ENCODE measurements around the gene SH3GL1. TPM values are rescaled to one million over a fixed set of nuclear protein-coding genes. Genes with fewer than 3 reads are reported as not detected.

The SH3GL1 gene
- total RNA-seq, 4 donors from 2014 or later, result 16.5 to 63.2 (median 34.2) TPM

- in situ Hi-C loops (cut with MboI; ENCODE audit: low pct_ligation_motif_present in 1 of 4, low pct_unique_long_range_greater_than_20kb in 1 of 4, low sequenced_read_pairs in 3 of 4), result no loop called here
- H3K36me3 ChIP-seq, result no peaks in the 10 kb centered on the region
- intact Hi-C loops (cut with DNase I; ENCODE audit: low total_unique reads), result no loop called here
- no peaks in the 10 kb centered on the region for H3K27me3 ChIP-seq
- TF ChIP-seq POLR2AphosphoS5 (IDR thresholded peaks at IDR 0.05) (no peak), EP300 (IDR thresholded peaks at IDR 0.05; ENCODE audit: low read depth) (no peak), CTCF (IDR thresholded peaks at IDR 0.05) (no peak), POLR2A (IDR thresholded peaks at IDR 0.05) (no peak)
- no peaks in the 10 kb centered on the region for H3K9me3 ChIP-seq
- WGBS, 2 donors (ENCODE audit: low coverage in 1 of 2), result 33 to 48% methylated on average over 3 to 20 of the region's 20 CpGs
- peak overlapping the region; percentile 2 to 46 (median 25) for H3K27ac ChIP-seq
- H3K4me3 ChIP-seq, result no peak overlapping the region
- no peak for DNase-seq
- H3K4me1 ChIP-seq, result peaks cover 33 to 57% (median 39%) of the 10 kb centered on the region in 4 donors
Observed at GRCh38 chr19:4379383-4380253, 20.7 kb downstream of the SH3GL1 start.

DNA sequence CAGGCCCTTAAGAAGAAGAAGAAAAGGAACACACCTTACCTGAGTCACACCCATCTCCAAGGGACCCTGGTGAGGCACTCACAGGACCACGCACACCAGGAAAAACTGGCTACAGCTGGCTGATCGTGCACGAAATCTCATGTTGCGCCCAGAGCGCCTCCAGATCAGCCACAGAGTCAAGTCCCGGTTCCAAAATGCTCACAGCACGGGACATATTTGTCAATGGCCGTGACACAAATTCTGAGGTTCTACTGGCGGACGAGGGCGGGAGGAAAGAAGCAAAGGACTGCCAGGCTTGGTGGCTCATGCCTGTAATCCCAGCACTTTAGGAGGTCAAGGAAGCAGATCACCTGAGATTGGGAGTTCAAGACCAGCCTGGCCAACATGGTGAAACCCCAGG lies 21.5 kb downstream of the SH3GL1 start:
- TF ChIP-seq CTCF (IDR thresholded peaks at IDR 0.05), result no peak
- TF ChIP-seq EP300 (IDR thresholded peaks at IDR 0.05; ENCODE audit: low read depth), result no peak
- TF ChIP-seq POLR2AphosphoS5 (IDR thresholded peaks at IDR 0.05), result no peak
- no peak for TF ChIP-seq POLR2A (IDR thresholded peaks at IDR 0.05)
- H3K36me3 ChIP-seq, result no peaks in the 10 kb centered on the region
- no peak for DNase-seq
- 90% methylated on average over 11 of the region's 11 CpGs; no CpG with 5 or more reads in 1 of the 2 donors for WGBS, 2 donors (ENCODE audit: low coverage in 1 of 2)
- no peaks in the 10 kb centered on the region for H3K9me3 ChIP-seq
- no peak overlapping the region for H3K27ac ChIP-seq
- no peaks in the 10 kb centered on the region for H3K27me3 ChIP-seq
- H3K4me1 ChIP-seq, result peaks cover 40 to 64% (median 46%) of the 10 kb centered on the region in 4 donors
- no peak overlapping the region for H3K4me3 ChIP-seq
- intact Hi-C loops (cut with DNase I; ENCODE audit: low total_unique reads) (no loop called here), in situ Hi-C loops (cut with MboI; ENCODE audit: low pct_ligation_motif_present in 1 of 4, low pct_unique_long_range_greater_than_20kb in 1 of 4, low sequenced_read_pairs in 3 of 4) (no loop called here)

GRCh38 chr19:4376991-4377781 lies 23.2 kb downstream of the SH3GL1 start:
- intact Hi-C loops (cut with DNase I; ENCODE audit: low total_unique reads), result no loop called here
- TF ChIP-seq POLR2A (IDR thresholded peaks at IDR 0.05) (no peak), EP300 (IDR thresholded peaks at IDR 0.05; ENCODE audit: low read depth) (no peak), POLR2AphosphoS5 (IDR thresholded peaks at IDR 0.05) (no peak), CTCF (IDR thresholded peaks at IDR 0.05) (no peak)
- WGBS, 2 donors (ENCODE audit: low coverage in 1 of 2), result 87% methylated on average over 21 of the region's 23 CpGs; no CpG with 5 or more reads in 1 of the 2 donors
- in situ Hi-C loops (cut with MboI; ENCODE audit: low pct_ligation_motif_present in 1 of 4, low pct_unique_long_range_greater_than_20kb in 1 of 4, low sequenced_read_pairs in 3 of 4), result no loop called here
- Histone ChIP-seq H3K4me1 (peaks cover 51 to 81% (median 62%) of the 10 kb centered on the region in 4 donors), H3K27ac (peak overlapping the region in 1 of 4 donors; percentile 85), H3K9me3 (no peaks in the 10 kb centered on the region), H3K36me3 (no peaks in the 10 kb centered on the region), H3K27me3 (no peaks in the 10 kb centered on the region), H3K4me3 (no peak overlapping the region)
- DNase-seq, result no peak

DNA sequence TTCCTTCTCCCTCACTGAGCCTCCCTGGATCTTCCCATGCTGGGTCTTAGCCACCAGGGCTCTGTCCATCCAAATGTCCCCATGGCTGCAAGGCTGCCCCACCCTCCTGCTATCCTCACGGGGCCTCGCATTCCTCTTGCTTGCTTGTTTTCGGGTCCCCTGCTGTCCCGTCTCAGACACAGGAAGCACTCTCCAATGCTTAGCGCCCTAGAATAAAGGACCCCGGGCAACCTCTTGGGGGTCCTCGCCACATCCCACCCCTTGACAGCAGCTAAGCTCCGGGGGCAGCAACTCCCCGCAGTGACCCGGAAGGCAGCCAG lies 23.7 kb downstream of the SH3GL1 start:
- H3K36me3 ChIP-seq, result no peaks in the 10 kb centered on the region
- peaks cover 51 to 78% (median 62%) of the 10 kb centered on the region in 4 donors for H3K4me1 ChIP-seq
- DNase-seq, result no peak
- no peak overlapping the region for H3K4me3 ChIP-seq
- no peak for TF ChIP-seq POLR2A (IDR thresholded peaks at IDR 0.05)
- no peak for TF ChIP-seq EP300 (IDR thresholded peaks at IDR 0.05; ENCODE audit: low read depth)
- no peaks in the 10 kb centered on the region for H3K9me3 ChIP-seq
- intact Hi-C loops (cut with DNase I; ENCODE audit: low total_unique reads) (no loop called here), in situ Hi-C loops (cut with MboI; ENCODE audit: low pct_ligation_motif_present in 1 of 4, low pct_unique_long_range_greater_than_20kb in 1 of 4, low sequenced_read_pairs in 3 of 4) (no loop called here)
- H3K27ac ChIP-seq, result peak overlapping the region in 2 of 4 donors; percentile 75 to 85
- H3K27me3 ChIP-seq, result no peaks in the 10 kb centered on the region
- 76 to 85% methylated on average over 3 to 10 of the region's 10 CpGs for WGBS, 2 donors (ENCODE audit: low coverage in 1 of 2)
